ENCODE measurements around the gene MYO9B. TPM values are rescaled to one million over a fixed set of nuclear protein-coding genes. Genes with fewer than 3 reads are reported as not detected.

Gene MYO9B
- polyA plus RNA-seq, 3 donors = 5.9 to 366 (median 7.5) TPM

GRCh38 chr19:17155251-17155650 is 79.7 kb downstream of the MYO9B start:
- Histone ChIP-seq H3K4me2 (replicated peaks; ENCODE audit: extremely low read depth, low read length, poor library complexity, severe bottlenecking) (no peak overlapping the region), H3K27me3 (ENCODE audit: control insufficient read depth in 2 of 2, insufficient read depth in 2 of 2, low read length in 2 of 2) (no peaks in the 10 kb centered on the region), H4K20me1 (ENCODE audit: insufficient read depth, low read length) (peaks cover 4% of the 10 kb centered on the region), H3K4me3 (replicated peaks in 1 of 3; ENCODE audit: low read depth in 2 of 3, low read length in 3 of 3) (no peak overlapping the region), H3K27ac (ENCODE audit: low read depth in 1 of 2, low read length in 2 of 2) (peak overlapping the region in 1 of 2 donors; percentile 95), H3K4me1 (ENCODE audit: control insufficient read depth in 1 of 2, insufficient read depth in 2 of 2, low read length in 2 of 2) (peaks cover 15 to 17% of the 10 kb centered on the region in 2 donors), H3K79me2 (ENCODE audit: insufficient read depth, low read length) (peaks cover 18% of the 10 kb centered on the region), H3K9me3 (replicated peaks in 1 of 2; ENCODE audit: control insufficient read depth in 1 of 2, insufficient read depth in 1 of 2, low read length in 2 of 2) (no peaks in the 10 kb centered on the region), H2AFZ (ENCODE audit: insufficient read depth, low read depth, low read length, poor library complexity, severe bottlenecking) (no peak overlapping the region), H3K36me3 (replicated peaks in 1 of 2; ENCODE audit: control insufficient read depth in 1 of 2, insufficient read depth in 2 of 2, low read length in 2 of 2) (peaks cover 77 to 93% of the 10 kb centered on the region in 2 donors), H3K9ac (ENCODE audit: insufficient read depth, low read length, poor library complexity, severe bottlenecking) (no peak overlapping the region)
- Mint-ChIP-seq H3K27ac (peak overlapping the region in 5 of 7 donors; percentile 50 to 97 (median 94)), H3K4me3 (no peak overlapping the region), H3K27me3 (ENCODE audit: low read depth in 3 of 3) (no peaks in the 10 kb centered on the region), H3K9me3 (no peaks in the 10 kb centered on the region), H3K36me3 (peaks cover 74 to 96% of the 10 kb centered on the region in 2 donors), H3K4me1 (peaks cover 21% of the 10 kb centered on the region)
- no peak for TF ChIP-seq CTCF (IDR thresholded peaks at IDR 0.05)
- intact Hi-C loops (cut with micrococcal nuclease) = loop anchor here in 1 of 2 donors (5.0 kb wide), 1 partner anchor 78 kb away; the partner anchor contains the start of genes HAUS8 and MYO9B
- no peak for DNase-seq
- WGBS (ENCODE audit: insufficient coverage) = 100% methylated on average over 4 of the region's 7 CpGs

- Histone ChIP-seq H3K9ac (ENCODE audit: insufficient read depth, low read length, poor library complexity, severe bottlenecking) (peak overlapping the region; percentile 57), H3K27me3 (ENCODE audit: control insufficient read depth in 2 of 2, insufficient read depth in 2 of 2, low read length in 2 of 2) (no peaks in the 10 kb centered on the region), H3K36me3 (replicated peaks in 1 of 2; ENCODE audit: control insufficient read depth in 1 of 2, insufficient read depth in 2 of 2, low read length in 2 of 2) (peaks cover 78 to 91% of the 10 kb centered on the region in 2 donors), H3K79me2 (ENCODE audit: insufficient read depth, low read length) (peaks cover 13% of the 10 kb centered on the region), H4K20me1 (ENCODE audit: insufficient read depth, low read length) (no peaks in the 10 kb centered on the region), H3K4me1 (ENCODE audit: control insufficient read depth in 1 of 2, insufficient read depth in 2 of 2, low read length in 2 of 2) (peaks cover 15 to 17% of the 10 kb centered on the region in 2 donors), H3K9me3 (replicated peaks in 1 of 2; ENCODE audit: control insufficient read depth in 1 of 2, insufficient read depth in 1 of 2, low read length in 2 of 2) (no peaks in the 10 kb centered on the region), H3K4me2 (replicated peaks; ENCODE audit: extremely low read depth, low read length, poor library complexity, severe bottlenecking) (no peak overlapping the region), H3K27ac (ENCODE audit: low read depth in 1 of 2, low read length in 2 of 2) (peak overlapping the region; percentile 86 to 95), H2AFZ (ENCODE audit: insufficient read depth, low read depth, low read length, poor library complexity, severe bottlenecking) (peak overlapping the region; percentile 67), H3K4me3 (replicated peaks in 1 of 3; ENCODE audit: low read depth in 2 of 3, low read length in 3 of 3) (no peak overlapping the region)
- 95% methylated on average over 9 of the region's 11 CpGs for WGBS (ENCODE audit: insufficient coverage)
- no peaks in the 10 kb centered on the region for H3K27me3 Mint-ChIP-seq (ENCODE audit: low read depth in 3 of 3)
- no peak for DNase-seq
- no peak overlapping the region for H3K4me3 Mint-ChIP-seq
- TF ChIP-seq CTCF (IDR thresholded peaks at IDR 0.05) = no peak
- H3K9me3 Mint-ChIP-seq = peaks cover 0 to 2% (median 0%) of the 10 kb centered on the region in 7 donors
- H3K4me1 Mint-ChIP-seq = peaks cover 21% of the 10 kb centered on the region
- H3K36me3 Mint-ChIP-seq = peaks cover 72 to 94% of the 10 kb centered on the region in 2 donors
- peak overlapping the region; percentile 91 to 97 (median 96) for H3K27ac Mint-ChIP-seq
- intact Hi-C loops (cut with micrococcal nuclease) = loop anchor here in 1 of 2 donors (5.0 kb wide), 1 partner anchor 79 kb away; the partner anchor contains the start of genes HAUS8 and MYO9B
Measured at GRCh38 chr19:17156296-17156946, 80.8 kb downstream of the MYO9B start.

Data from CD14-positive monocyte (primary cell).